Measurements from ENCODE around the gene AGRN.

AGRN gene

GRCh38 chr1:997993-998744, 21.8 kb upstream of the AGRN start:
- no peak for DNase-seq (ENCODE audit: extremely low read depth, insufficient read length)
- Histone ChIP-seq H3K27me3 (replicated peaks; ENCODE audit: control insufficient read depth, insufficient read depth, low read length) (no peaks in the 10 kb centered on the region; the same call in 1 of the 2 replicates), H3K36me3 (ENCODE audit: control insufficient read depth, insufficient read depth, low read length) (no peaks in the 10 kb centered on the region), H3K4me3 (replicated peaks; ENCODE audit: low read depth, low read length) (no peak overlapping the region)
- TF ChIP-seq, protein P1, sequence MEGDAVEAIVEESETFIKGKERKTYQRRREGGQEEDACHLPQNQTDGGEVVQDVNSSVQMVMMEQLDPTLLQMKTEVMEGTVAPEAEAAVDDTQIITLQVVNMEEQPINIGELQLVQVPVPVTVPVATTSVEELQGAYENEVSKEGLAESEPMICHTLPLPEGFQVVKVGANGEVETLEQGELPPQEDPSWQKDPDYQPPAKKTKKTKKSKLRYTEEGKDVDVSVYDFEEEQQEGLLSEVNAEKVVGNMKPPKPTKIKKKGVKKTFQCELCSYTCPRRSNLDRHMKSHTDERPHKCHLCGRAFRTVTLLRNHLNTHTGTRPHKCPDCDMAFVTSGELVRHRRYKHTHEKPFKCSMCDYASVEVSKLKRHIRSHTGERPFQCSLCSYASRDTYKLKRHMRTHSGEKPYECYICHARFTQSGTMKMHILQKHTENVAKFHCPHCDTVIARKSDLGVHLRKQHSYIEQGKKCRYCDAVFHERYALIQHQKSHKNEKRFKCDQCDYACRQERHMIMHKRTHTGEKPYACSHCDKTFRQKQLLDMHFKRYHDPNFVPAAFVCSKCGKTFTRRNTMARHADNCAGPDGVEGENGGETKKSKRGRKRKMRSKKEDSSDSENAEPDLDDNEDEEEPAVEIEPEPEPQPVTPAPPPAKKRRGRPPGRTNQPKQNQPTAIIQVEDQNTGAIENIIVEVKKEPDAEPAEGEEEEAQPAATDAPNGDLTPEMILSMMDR (IDR thresholded peaks at IDR 0.05; ENCODE audit: insufficient read depth, low read length, poor library complexity, severe bottlenecking): no peak

DNA sequence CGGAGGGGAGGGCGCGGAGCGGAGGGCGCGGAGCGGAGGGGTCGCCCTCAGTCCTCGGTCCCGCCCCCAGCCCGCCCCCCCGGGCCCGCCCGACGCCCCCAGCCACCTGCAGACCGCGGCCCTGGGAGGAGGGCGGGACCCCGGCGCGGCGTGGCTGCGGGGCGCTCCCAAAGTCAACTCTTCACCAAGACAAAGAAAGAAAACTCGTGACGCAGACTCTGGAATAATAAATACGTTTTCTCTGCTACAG, 21.2 kb upstream of the AGRN start:
- Histone ChIP-seq H3K27me3 (replicated peaks; ENCODE audit: control insufficient read depth, insufficient read depth, low read length) (no peaks in the 10 kb centered on the region; the same call in 1 of the 2 replicates), H3K4me3 (replicated peaks; ENCODE audit: low read depth, low read length) (no peak overlapping the region), H3K36me3 (ENCODE audit: control insufficient read depth, insufficient read depth, low read length) (no peaks in the 10 kb centered on the region)
- no peak for DNase-seq (ENCODE audit: extremely low read depth, insufficient read length)
- TF ChIP-seq, protein P1 (IDR thresholded peaks at IDR 0.05; ENCODE audit: insufficient read depth, low read length, poor library complexity, severe bottlenecking): no peak

- H3K27me3 ChIP-seq (replicated peaks; ENCODE audit: control insufficient read depth, insufficient read depth, low read length): no peaks in the 10 kb centered on the region; the same call in 1 of the 2 replicates
- H3K36me3 ChIP-seq (ENCODE audit: control insufficient read depth, insufficient read depth, low read length): no peaks in the 10 kb centered on the region
- peak overlapping the region; percentile 18 for H3K4me3 ChIP-seq (replicated peaks; ENCODE audit: low read depth, low read length)
- no peak for DNase-seq (ENCODE audit: extremely low read depth, insufficient read length)
- TF ChIP-seq, protein P1 (IDR thresholded peaks at IDR 0.05; ENCODE audit: insufficient read depth, low read length, poor library complexity, severe bottlenecking): no peak
Observed at GRCh38 chr1:998995-999724, 20.8 kb upstream of the AGRN start.

DNA sequence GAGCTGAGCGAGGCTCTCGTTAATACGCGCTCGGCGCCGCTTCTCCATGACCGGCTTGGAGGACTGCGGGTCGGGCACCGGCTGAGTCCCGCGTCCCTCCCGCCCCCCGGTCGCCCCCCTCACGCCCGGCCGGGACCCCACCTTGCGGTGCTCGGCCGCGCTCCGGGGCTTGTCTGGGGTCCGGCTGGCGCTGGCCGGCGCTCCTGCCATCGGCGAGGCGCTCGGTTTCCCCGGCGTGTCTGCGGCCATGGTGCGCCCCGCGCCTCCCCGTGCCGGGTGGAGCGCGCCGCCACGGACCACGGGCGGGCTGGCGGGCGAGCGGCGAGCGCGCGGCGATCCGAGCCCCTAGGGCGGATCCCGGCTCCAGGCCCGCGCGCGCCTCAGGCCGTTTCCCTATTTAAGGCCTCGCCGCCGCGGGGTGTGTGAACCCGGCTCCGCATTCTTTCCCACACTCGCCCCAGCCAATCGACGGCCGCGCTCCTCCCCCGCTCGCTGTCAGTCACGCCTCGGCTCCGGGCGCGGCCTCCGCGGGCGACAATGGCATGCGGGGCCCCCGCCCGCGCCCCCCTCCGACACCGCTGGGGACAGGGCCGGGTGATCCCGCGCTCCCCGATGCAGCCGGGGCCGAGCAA, 20.1 kb upstream of the AGRN start, which contains the start of gene HES4:
TSS of gene HES4 (minus strand) at position 373 of the 632 bp plus-strand sequence. CDS start at position 249, 124 bp downstream.
- TF ChIP-seq, protein P1 (IDR thresholded peaks at IDR 0.05; ENCODE audit: insufficient read depth, low read length, poor library complexity, severe bottlenecking): no peak
- Histone ChIP-seq H3K4me3 (replicated peaks; ENCODE audit: low read depth, low read length) (peak within 1 kb of the TSS; percentile 51), H3K36me3 (ENCODE audit: control insufficient read depth, insufficient read depth, low read length) (no peaks in the 10 kb centered on the region; the same call in 1 of the 2 replicates), H3K27me3 (replicated peaks; ENCODE audit: control insufficient read depth, insufficient read depth, low read length) (peaks cover 3% of the 10 kb centered on the region)
- DNase-seq (ENCODE audit: extremely low read depth, insufficient read length): no peak

DNA sequence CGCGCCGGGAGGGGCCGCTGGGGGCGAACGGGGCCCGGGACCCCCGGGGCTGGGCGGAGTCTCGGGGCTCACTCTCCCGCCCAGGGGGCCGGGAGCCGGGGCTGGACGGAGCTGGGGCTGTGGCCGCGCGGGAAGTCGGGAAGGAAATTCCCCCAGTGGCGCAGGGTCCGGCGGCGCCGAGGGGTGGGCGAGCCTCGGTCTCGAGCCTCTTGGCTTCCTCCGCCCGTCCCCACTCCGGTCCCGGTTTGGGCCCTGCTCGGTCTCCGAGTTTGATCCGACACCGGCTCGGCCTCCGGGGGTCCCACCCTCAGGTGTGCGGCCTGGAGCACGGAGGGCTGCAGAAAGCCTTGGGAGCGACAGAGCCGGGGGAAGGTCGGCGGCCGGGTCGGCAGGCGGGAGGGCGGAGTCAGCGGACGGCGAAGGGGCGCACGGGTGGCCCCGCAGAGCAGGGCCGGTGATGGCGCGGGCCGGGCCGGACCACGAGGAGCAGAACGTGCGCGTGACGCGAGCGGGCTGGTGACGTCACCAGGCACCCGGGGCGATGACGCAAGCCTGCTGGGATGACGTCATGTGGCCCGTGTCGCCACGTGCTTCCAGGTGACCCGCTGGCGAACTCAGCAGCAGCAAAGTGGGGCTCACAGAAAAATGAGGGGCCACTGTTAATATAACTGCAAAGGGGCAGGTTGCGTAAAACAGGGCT, 19.4 kb upstream of the AGRN start:
- no peaks in the 10 kb centered on the region; the same call in 1 of the 2 replicates for H3K36me3 ChIP-seq (ENCODE audit: control insufficient read depth, insufficient read depth, low read length)
- peaks cover 3% of the 10 kb centered on the region for H3K27me3 ChIP-seq (replicated peaks; ENCODE audit: control insufficient read depth, insufficient read depth, low read length)
- DNase-seq (ENCODE audit: extremely low read depth, insufficient read length): peak; percentile 68
- TF ChIP-seq, protein P1 (IDR thresholded peaks at IDR 0.05; ENCODE audit: insufficient read depth, low read length, poor library complexity, severe bottlenecking): no peak
- H3K4me3 ChIP-seq (replicated peaks; ENCODE audit: low read depth, low read length): peak overlapping the region; percentile 51

Data from GM06990 (cell line).